Endodermal cell (in vitro differentiated cells): Measurements from ENCODE around the gene GJC1. TPM values are rescaled to one million over a fixed set of nuclear protein-coding genes. Genes with fewer than 3 reads are reported as not detected.

ENCODE experiments used
- DNase-seq: peaks from one replicate; pipeline ENCODE4 v3.0.0-alpha.2; 2017
- H3K27ac ChIP-seq: 2 replicates; pipeline ENCODE4 v1.5.1; 2013; ENCODE audit warnings: mild to moderate bottlenecking, low read depth, low read length, moderate library complexity
- H3K27me3 ChIP-seq: 2 replicates; pipeline ENCODE4 v1.6.1; 2013; ENCODE audit warnings: mild to moderate bottlenecking, low read length, moderate library complexity; ENCODE audit not compliant: insufficient read depth, control insufficient read depth, poor library complexity, severe bottlenecking
- H3K36me3 ChIP-seq: 2 replicates; pipeline ENCODE4 v1.7.0; 2013; ENCODE audit warnings: mild to moderate bottlenecking, low read length, moderate library complexity; ENCODE audit not compliant: control insufficient read depth, insufficient read depth
- H3K4me1 ChIP-seq: one replicate; pipeline ENCODE4 v1.7.0; 2013; ENCODE audit warnings: low read length; ENCODE audit not compliant: control insufficient read depth, insufficient read depth
- H3K4me3 ChIP-seq: 2 replicates; pipeline ENCODE4 v1.5.1; 2013; ENCODE audit warnings: mild to moderate bottlenecking, low read length, moderate library complexity
- H3K9ac ChIP-seq: 2 replicates; pipeline ENCODE4 v1.6.1; 2013; ENCODE audit warnings: mild to moderate bottlenecking, low read length, moderate library complexity; ENCODE audit not compliant: poor library complexity, severe bottlenecking; ENCODE audit errors: extremely low read depth
- H3K9me3 ChIP-seq: 2 replicates; pipeline ENCODE4 v1.6.1; 2013; ENCODE audit warnings: mild to moderate bottlenecking, low read length, moderate library complexity; ENCODE audit not compliant: control insufficient read depth
- H3K27ac Mint-ChIP-seq: 2 replicates; pipeline ENCODE4 v1.8.0; 2020; ENCODE audit warnings: mixed read lengths
- H3K27me3 Mint-ChIP-seq: 2 replicates; pipeline ENCODE4 v1.8.0; 2021; ENCODE audit warnings: mild to moderate bottlenecking, mixed read lengths; ENCODE audit not compliant: insufficient read depth
- H3K36me3 Mint-ChIP-seq: 2 replicates; pipeline ENCODE4 v1.8.0; 2020; ENCODE audit warnings: low read depth, mixed read lengths
- H3K4me1 Mint-ChIP-seq: 2 replicates; pipeline ENCODE4 v1.8.0; 2020; ENCODE audit warnings: mixed read lengths
- H3K4me3 Mint-ChIP-seq: 2 replicates; pipeline ENCODE4 v1.8.0; 2020; ENCODE audit warnings: mild to moderate bottlenecking, moderate library complexity, mixed read lengths
- H3K9me3 Mint-ChIP-seq: 2 replicates; pipeline ENCODE4 v1.8.0; 2020; ENCODE audit warnings: mild to moderate bottlenecking, mixed read lengths
- CTCF ChIP-seq: fragments of 200-600 bp; sonication (generic); conservative IDR thresholded peaks from 2 replicates; pipeline ENCODE4 v1.5.0; 2021; ENCODE audit warnings: antibody characterized with exemption, mild to moderate bottlenecking
- WGBS, 2 experiments: methylation state at CpG; one replicate each; pipeline versions ENCODE4 v1.1.5 to v1.1.7; 2013; ENCODE audit warnings: missing lambda C conversion rate in 2 of 2, mixed read lengths in 1 of 2; ENCODE audit not compliant: insufficient coverage in 1 of 2, insufficient read length in 1 of 2; 5-methylcytosine and 5-hydroxymethylcytosine counted together
- total RNA-seq, 2 donors: library from RNA; stranded (reverse); fragmentation: NEBNext Ultra II Directional in 1 of 2; extraction: Animal tissue kit (Norgen Biotek cat#: 25700) in 1 of 2; gene quantifications; 2 replicates in 1 of 2; 3 replicates in 1 of 2; pipeline ENCODE4 v1.2.1, GENCODE V29; 2021

The GJC1 gene
- total RNA-seq, 2 donors from 2014 or later = 81.9 to 108 TPM

DNA sequence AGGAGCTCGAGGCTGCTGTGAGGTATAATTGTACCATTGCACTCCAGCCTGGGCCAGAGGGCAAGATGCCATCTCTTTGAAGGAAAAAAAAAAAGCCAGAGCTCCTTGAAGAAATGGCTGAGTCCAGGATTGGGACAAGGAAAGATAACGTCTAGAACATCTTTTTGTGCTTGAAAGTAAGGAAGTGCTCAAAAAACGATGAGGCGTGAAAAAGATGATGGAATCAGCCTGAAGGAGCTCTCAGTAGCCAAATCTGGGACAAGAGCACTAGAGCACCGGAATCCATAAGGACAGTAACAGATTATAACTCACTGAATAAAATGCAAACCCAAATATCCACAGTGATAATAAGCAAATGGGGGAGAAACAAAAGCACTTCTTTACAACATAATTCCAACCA, 47.0 kb upstream of the GJC1 start:
- H3K4me1 Mint-ChIP-seq = no peaks in the 10 kb centered on the region
- no peak overlapping the region for H3K27ac Mint-ChIP-seq
- peaks cover 69% of the 10 kb centered on the region for H3K36me3 Mint-ChIP-seq
- 90 to 92% methylated on average over 4 to 5 of the region's 5 CpGs for WGBS, 2 experiments
- Histone ChIP-seq H3K36me3 (peaks cover 89% of the 10 kb centered on the region), H3K9ac (no peak overlapping the region), H3K4me3 (no peak overlapping the region), H3K27me3 (no peaks in the 10 kb centered on the region), H3K4me1 (peaks cover 3% of the 10 kb centered on the region), H3K27ac (no peak overlapping the region), H3K9me3 (no peaks in the 10 kb centered on the region)
- H3K4me3 Mint-ChIP-seq = no peak overlapping the region
- no peak for TF ChIP-seq CTCF
- no peaks in the 10 kb centered on the region for H3K9me3 Mint-ChIP-seq
- no peak for DNase-seq
- no peaks in the 10 kb centered on the region for H3K27me3 Mint-ChIP-seq

GRCh38 chr17:44875761-44876160, 45.7 kb upstream of the GJC1 start:
- H3K9me3 ChIP-seq = no peaks in the 10 kb centered on the region
- DNase-seq = no peak
- no peaks in the 10 kb centered on the region for H3K4me1 Mint-ChIP-seq
- no peak overlapping the region for H3K27ac Mint-ChIP-seq
- no peaks in the 10 kb centered on the region for H3K27me3 Mint-ChIP-seq
- WGBS, 2 experiments = 96% methylated on average over 5 to 6 of the region's 6 CpGs
- H3K27me3 ChIP-seq = no peaks in the 10 kb centered on the region
- peaks cover 73% of the 10 kb centered on the region for H3K36me3 Mint-ChIP-seq
- TF ChIP-seq CTCF = no peak
- H3K4me1 ChIP-seq = peaks cover 3% of the 10 kb centered on the region
- H3K4me3 Mint-ChIP-seq = no peak overlapping the region
- H3K36me3 ChIP-seq = peaks cover 84% of the 10 kb centered on the region
- H3K9ac ChIP-seq = no peak overlapping the region
- no peak overlapping the region for H3K4me3 ChIP-seq
- H3K9me3 Mint-ChIP-seq = no peaks in the 10 kb centered on the region
- no peak overlapping the region for H3K27ac ChIP-seq

GRCh38 chr17:44872131-44872768, 42.2 kb upstream of the GJC1 start:
- 95 to 96% methylated on average over 9 of the region's 9 CpGs for WGBS, 2 experiments
- H3K36me3 Mint-ChIP-seq = peaks cover 73% of the 10 kb centered on the region
- peaks cover 80% of the 10 kb centered on the region for H3K36me3 ChIP-seq

More at GRCh38 chr17:44872131-44872768, 42.2 kb upstream of the GJC1 start:
- no peak overlapping the region for H3K4me3 Mint-ChIP-seq
- Histone ChIP-seq H3K4me3 (no peak overlapping the region), H3K27ac (no peak overlapping the region), H3K9me3 (no peaks in the 10 kb centered on the region), H3K27me3 (no peaks in the 10 kb centered on the region), H3K4me1 (peaks cover 3% of the 10 kb centered on the region), H3K9ac (no peak overlapping the region)
- H3K9me3 Mint-ChIP-seq = no peaks in the 10 kb centered on the region
- H3K4me1 Mint-ChIP-seq = no peaks in the 10 kb centered on the region
- no peak for TF ChIP-seq CTCF
- no peak overlapping the region for H3K27ac Mint-ChIP-seq
- DNase-seq = no peak
- no peaks in the 10 kb centered on the region for H3K27me3 Mint-ChIP-seq
